Putamen (tissue), 1 donor: ENCODE data around the gene HDLBP.

Experiments
- DNase-seq: peaks from one replicate; pipeline ENCODE4 v3.0.0-alpha.2; 2016; ENCODE audit warnings: low spot score

Gene HDLBP

GRCh38 chr2:241315093-241315878 lies at the start of gene HDLBP:
Gene HDLBP (minus strand): TSS chr2:241315672. CDS start chr2:241266869, 48,803 bp downstream.
- DNase-seq, result peak; percentile 98

GRCh38 chr2:241364781-241365180 lies 49.3 kb upstream of the HDLBP start:
- DNase-seq, result no peak

- DNase-seq, result no peak
These were observed 48.0 kb upstream of the HDLBP start for GRCh38 chr2:241363426-241363825.

- DNase-seq, result no peak
These were observed 44.1 kb upstream of the HDLBP start for GRCh38 chr2:241359481-241360045.

GRCh38 chr2:241358470-241358869 lies 43.0 kb upstream of the HDLBP start:
- no peak for DNase-seq

- no peak for DNase-seq
These were observed 42.1 kb upstream of the HDLBP start for GRCh38 chr2:241357531-241357930.

GRCh38 chr2:241356871-241357260 lies 41.4 kb upstream of the HDLBP start:
- DNase-seq, result no peak

- DNase-seq, result peak; percentile 99
These were observed 40.8 kb upstream of the HDLBP start, which contains the start of gene FARP2 for GRCh38 chr2:241355983-241356870. Gene FARP2 (plus strand): TSS chr2:241356285. CDS start chr2:241373108, 16,823 bp downstream.

- DNase-seq, result no peak
These were observed 39.5 kb upstream of the HDLBP start for GRCh38 chr2:241354668-241355658.

GRCh38 chr2:241352227-241352626 lies 36.8 kb upstream of the HDLBP start:
- DNase-seq, result no peak

- DNase-seq, result no peak
These were observed 36.2 kb upstream of the HDLBP start for GRCh38 chr2:241351640-241352031.

GRCh38 chr2:241350878-241351639 lies 35.6 kb upstream of the HDLBP start:
- no peak for DNase-seq

GRCh38 chr2:241350530-241350877 lies 35.0 kb upstream of the HDLBP start:
- no peak for DNase-seq

GRCh38 chr2:241349941-241350340 lies 34.5 kb upstream of the HDLBP start:
- no peak for DNase-seq

- no peak for DNase-seq
These were observed 29.6 kb upstream of the HDLBP start for GRCh38 chr2:241344925-241345651.

GRCh38 chr2:241340631-241341163 lies 25.2 kb upstream of the HDLBP start:
- DNase-seq, result no peak

- DNase-seq, result no peak
These were observed 24.6 kb upstream of the HDLBP start for GRCh38 chr2:241339839-241340630.

- DNase-seq, result no peak
These were observed 19.3 kb upstream of the HDLBP start for GRCh38 chr2:241334813-241335212.

GRCh38 chr2:241330616-241330981 lies 15.1 kb upstream of the HDLBP start:
- no peak for DNase-seq
